Ishikawa (cell line): ENCODE results near the gene TRDN.

Source experiments
- CEBPB ChIP-seq: IDR thresholded peaks from 2 replicates; pipeline ENCODE4 v1.6.1; 2012
- CREB1 ChIP-seq: IDR thresholded peaks from 2 replicates; pipeline ENCODE4 v1.6.1; 2012; ENCODE audit warnings: low read depth
- EGR1 ChIP-seq: IDR thresholded peaks from 2 replicates; pipeline ENCODE4 v1.6.1; 2012
- EP300 ChIP-seq: IDR thresholded peaks from 2 replicates; pipeline ENCODE4 v1.6.1; 2012; ENCODE audit warnings: borderline replicate concordance
- FOXM1 ChIP-seq: IDR thresholded peaks from 2 replicates; pipeline ENCODE4 v1.6.1; 2012; ENCODE audit warnings: low read depth, borderline replicate concordance
- MAX ChIP-seq: IDR thresholded peaks from 2 replicates; pipeline ENCODE4 v1.6.1; 2012
- NFIC ChIP-seq: IDR thresholded peaks from 2 replicates; pipeline ENCODE4 v1.6.1; 2012
- RAD21 ChIP-seq: IDR thresholded peaks from 2 replicates; pipeline ENCODE4 v1.6.1; 2012; ENCODE audit warnings: low read depth
- REST ChIP-seq: IDR thresholded peaks from 2 replicates; pipeline ENCODE4 v1.6.1; 2012; ENCODE audit warnings: low read depth, mild to moderate bottlenecking
- TAF1 ChIP-seq: IDR thresholded peaks from 2 replicates; pipeline ENCODE4 v1.6.1; 2012; ENCODE audit warnings: low read depth, mild to moderate bottlenecking
- TCF12 ChIP-seq: IDR thresholded peaks from 2 replicates; pipeline ENCODE4 v1.6.1; 2012; ENCODE audit warnings: low read depth
- TEAD4 ChIP-seq: IDR thresholded peaks from 2 replicates; pipeline ENCODE4 v1.6.1; 2012
- USF1 ChIP-seq: IDR thresholded peaks from 2 replicates; pipeline ENCODE4 v1.6.1; 2012
- YY1 ChIP-seq: IDR thresholded peaks from 2 replicates; pipeline ENCODE4 v1.6.1; 2012; ENCODE audit warnings: low read depth
- ZBTB7A ChIP-seq: IDR thresholded peaks from 2 replicates; pipeline ENCODE4 v1.6.1; 2012; ENCODE audit warnings: low read depth

Gene TRDN

GRCh38 chr6:123636782-123637181 is at the start of gene TRDN:
Gene TRDN (minus strand): TSS chr6:123636950. CDS start chr6:123636775, 175 bp downstream.
- no peak for TF ChIP-seq EP300

GRCh38 chr6:123681957-123682462 is 45.3 kb upstream of the TRDN start:
- TF ChIP-seq TAF1, result no peak
- TF ChIP-seq NFIC, result no peak
- no peak for TF ChIP-seq EGR1
- TF ChIP-seq USF1, result no peak
- TF ChIP-seq TCF12, result no peak
- TF ChIP-seq TEAD4, result no peak
- TF ChIP-seq YY1, result no peak
- no peak for TF ChIP-seq ZBTB7A
- no peak for TF ChIP-seq CEBPB
- no peak for TF ChIP-seq CREB1
- TF ChIP-seq FOXM1, result no peak
- no peak for TF ChIP-seq REST
- TF ChIP-seq EP300, result no peak
- no peak for TF ChIP-seq RAD21

GRCh38 chr6:123677897-123678296 is 41.1 kb upstream of the TRDN start:
- TF ChIP-seq CREB1 (no peak), CEBPB (no peak), TCF12 (no peak), USF1 (no peak), EGR1 (no peak), ZBTB7A (no peak), MAX (no peak), NFIC (no peak), FOXM1 (no peak), TEAD4 (no peak), RAD21 (no peak), EP300 (no peak), REST (no peak), TAF1 (no peak), YY1 (no peak)

GRCh38 chr6:123676793-123677192 is 40.0 kb upstream of the TRDN start:
- TF ChIP-seq ZBTB7A (no peak), RAD21 (no peak), TCF12 (no peak), CEBPB (no peak), TEAD4 (no peak), FOXM1 (no peak), EGR1 (no peak), TAF1 (no peak), YY1 (no peak), CREB1 (no peak), MAX (no peak), USF1 (no peak), REST (no peak), NFIC (no peak), EP300 (no peak)
